ENCODE measurements around the gene SLC30A2. TPM values are rescaled to one million over a fixed set of nuclear protein-coding genes. Genes with fewer than 3 reads are reported as not detected.

The SLC30A2 gene
- total and polyA plus RNA-seq, 9 of the 15 experiments (the other 6 are each of a cell fraction or from before 2014, with no cell fraction given): 0.01 to 0.18 (median 0.06) TPM; not detected in 3

DNA sequence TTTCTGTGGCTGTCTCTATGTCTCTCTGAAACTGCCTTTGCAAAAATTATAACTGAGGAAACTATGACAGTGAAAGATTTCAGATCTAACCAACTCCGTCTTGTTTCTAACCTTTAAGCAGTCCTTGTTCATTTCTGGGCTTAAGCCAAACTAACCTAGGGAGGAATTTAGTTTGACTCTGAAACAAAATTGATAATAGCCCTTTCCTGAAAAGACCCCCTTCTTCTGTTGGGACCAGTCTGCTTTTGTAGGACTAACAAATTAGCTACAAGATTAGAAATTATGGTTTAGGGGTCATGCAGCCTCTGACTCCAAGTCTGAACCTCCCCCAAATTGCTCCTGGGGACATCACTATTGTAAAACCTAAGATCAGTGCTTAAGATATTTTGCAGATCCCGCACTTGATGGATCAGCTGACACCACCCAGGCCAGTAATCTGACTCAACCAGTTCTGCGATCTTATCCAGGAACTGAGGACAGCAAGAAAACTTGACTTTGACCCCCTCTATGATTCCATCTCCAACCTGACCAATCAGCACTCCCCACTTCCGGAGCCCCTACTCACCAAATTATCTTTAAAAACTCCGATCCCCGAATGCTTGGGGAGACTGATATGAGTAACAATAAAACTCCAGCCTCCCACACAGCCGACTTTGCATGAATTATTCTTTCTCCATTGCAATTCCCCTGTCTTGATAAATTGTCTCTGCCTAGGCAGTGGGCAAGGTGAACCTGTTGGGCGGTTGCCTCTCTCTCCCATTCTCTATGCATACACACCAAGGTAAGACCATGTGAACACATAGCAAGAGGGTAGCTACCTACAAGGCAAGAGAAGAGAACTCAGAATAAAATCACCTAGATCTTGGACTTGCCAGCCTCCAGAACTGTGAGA, 32.6 kb upstream of the SLC30A2 start (continued):
- TF ChIP-seq, protein P1, sequence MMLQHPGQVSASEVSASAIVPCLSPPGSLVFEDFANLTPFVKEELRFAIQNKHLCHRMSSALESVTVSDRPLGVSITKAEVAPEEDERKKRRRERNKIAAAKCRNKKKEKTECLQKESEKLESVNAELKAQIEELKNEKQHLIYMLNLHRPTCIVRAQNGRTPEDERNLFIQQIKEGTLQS (IDR thresholded peaks at IDR 0.05): peak; percentile 37; the same call in 1 of the 2 replicates
- TF ChIP-seq, protein P1 (CRISPR knock-in tag; conservative IDR thresholded peaks at IDR 0.05): no peak; the same call in 1 of the 2 replicates
- TF ChIP-seq SP2 (IDR thresholded peaks at IDR 0.05; ENCODE audit: extremely low read depth, low read depth, low read length, poor library complexity, severe bottlenecking) (no peak), MEIS2 (IDR thresholded peaks at IDR 0.05; ENCODE audit: partially characterized antibody) (peak; percentile 69), ILK (tag; IDR thresholded peaks at IDR 0.05; ENCODE audit: borderline replicate concordance, low read depth) (no peak), ZNF232 (CRISPR knock-in tag; IDR thresholded peaks at IDR 0.05) (no peak), ZSCAN29 (IDR thresholded peaks at IDR 0.05) (no peak), ZFP91 (CRISPR knock-in tag; IDR thresholded peaks at IDR 0.05) (no peak), MEF2D (tag; conservative IDR thresholded peaks at IDR 0.05; ENCODE audit: low read depth) (no peak), MTF1 (CRISPR knock-in tag; IDR thresholded peaks at IDR 0.05; ENCODE audit: borderline replicate concordance) (no peak), PHB2 (IDR thresholded peaks at IDR 0.05; ENCODE audit: low read depth) (no peak), ZNF143 (CRISPR knock-in tag; IDR thresholded peaks at IDR 0.05) (no peak), TAF9B (IDR thresholded peaks at IDR 0.05; ENCODE audit: partially characterized antibody) (no peak), HLTF (IDR thresholded peaks at IDR 0.05) (no peak), ZBTB8A (IDR thresholded peaks at IDR 0.05; ENCODE audit: partially characterized antibody) (no peak), HDAC8 (tag; IDR thresholded peaks at IDR 0.05) (no peak), KLF1 (tag; IDR thresholded peaks at IDR 0.05) (no peak), SRSF7 (optimal IDR thresholded peaks at IDR 0.05; ENCODE audit: low read depth, low read length) (no peak), ZSCAN32 (CRISPR knock-in tag; IDR thresholded peaks at IDR 0.05) (no peak), ZNF444 (CRISPR knock-in tag; IDR thresholded peaks at IDR 0.05) (no peak), NCOA4 (IDR thresholded peaks at IDR 0.05; ENCODE audit: partially characterized antibody) (no peak), CTBP1 (IDR thresholded peaks at IDR 0.05; ENCODE audit: borderline replicate concordance) (peak; percentile 52; the same call in 1 of the 2 replicates), GTF2B (IDR thresholded peaks at IDR 0.05; ENCODE audit: extremely low read depth, insufficient read length) (no peak)
- TF ChIP-seq, protein P2, sequence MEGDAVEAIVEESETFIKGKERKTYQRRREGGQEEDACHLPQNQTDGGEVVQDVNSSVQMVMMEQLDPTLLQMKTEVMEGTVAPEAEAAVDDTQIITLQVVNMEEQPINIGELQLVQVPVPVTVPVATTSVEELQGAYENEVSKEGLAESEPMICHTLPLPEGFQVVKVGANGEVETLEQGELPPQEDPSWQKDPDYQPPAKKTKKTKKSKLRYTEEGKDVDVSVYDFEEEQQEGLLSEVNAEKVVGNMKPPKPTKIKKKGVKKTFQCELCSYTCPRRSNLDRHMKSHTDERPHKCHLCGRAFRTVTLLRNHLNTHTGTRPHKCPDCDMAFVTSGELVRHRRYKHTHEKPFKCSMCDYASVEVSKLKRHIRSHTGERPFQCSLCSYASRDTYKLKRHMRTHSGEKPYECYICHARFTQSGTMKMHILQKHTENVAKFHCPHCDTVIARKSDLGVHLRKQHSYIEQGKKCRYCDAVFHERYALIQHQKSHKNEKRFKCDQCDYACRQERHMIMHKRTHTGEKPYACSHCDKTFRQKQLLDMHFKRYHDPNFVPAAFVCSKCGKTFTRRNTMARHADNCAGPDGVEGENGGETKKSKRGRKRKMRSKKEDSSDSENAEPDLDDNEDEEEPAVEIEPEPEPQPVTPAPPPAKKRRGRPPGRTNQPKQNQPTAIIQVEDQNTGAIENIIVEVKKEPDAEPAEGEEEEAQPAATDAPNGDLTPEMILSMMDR (IDR thresholded peaks at IDR 0.05 in 2 of 3, conservative IDR thresholded peaks at IDR 0.05 in 1 of 3; ENCODE audit: insufficient read depth in 2 of 3, low read depth in 1 of 3, low read length in 3 of 3): no peak
